Measurements from ENCODE around the gene LUM.
A peak's percentile ranks its signal among the peaks of the same experiment; 100 is the strongest.

Gene LUM

GRCh38 chr12:91106283-91106682, 5.0 kb downstream of the LUM start:
- Histone ChIP-seq H3F3A (ENCODE audit: insufficient read depth, low read length) (no peaks in the 10 kb centered on the region), H3K36me3 (replicated peaks; ENCODE audit: insufficient read depth, low read length) (no peaks in the 10 kb centered on the region), H3K9me2 (replicated peaks; ENCODE audit: insufficient read depth, low read length) (no peaks in the 10 kb centered on the region), H3K4me3 (ENCODE audit: low read length) (no peak overlapping the region), H3K4me2 (ENCODE audit: low read depth, low read length) (no peak overlapping the region), H3K4me1 (ENCODE audit: low read length) (peaks cover 17% of the 10 kb centered on the region), H3K9me3 (replicated peaks; ENCODE audit: insufficient read depth, low read length) (no peaks in the 10 kb centered on the region), H3K9ac (ENCODE audit: low read length) (no peak overlapping the region), H4K20me1 (ENCODE audit: insufficient read depth, low read length) (no peaks in the 10 kb centered on the region), H3K79me2 (ENCODE audit: low read length) (no peaks in the 10 kb centered on the region), H3K27me3 (replicated peaks; ENCODE audit: insufficient read depth, low read length) (no peaks in the 10 kb centered on the region), H2AFZ (ENCODE audit: low read length) (no peak overlapping the region), H3K27ac (ENCODE audit: low read length) (no peak overlapping the region)
- TF ChIP-seq EZH2 (optimal IDR thresholded peaks at IDR 0.05; ENCODE audit: low read depth, low read length) (no peak), EZH2phosphoT487 (IDR thresholded peaks at IDR 0.05; ENCODE audit: low read length) (no peak)
- TF ChIP-seq, protein P1, sequence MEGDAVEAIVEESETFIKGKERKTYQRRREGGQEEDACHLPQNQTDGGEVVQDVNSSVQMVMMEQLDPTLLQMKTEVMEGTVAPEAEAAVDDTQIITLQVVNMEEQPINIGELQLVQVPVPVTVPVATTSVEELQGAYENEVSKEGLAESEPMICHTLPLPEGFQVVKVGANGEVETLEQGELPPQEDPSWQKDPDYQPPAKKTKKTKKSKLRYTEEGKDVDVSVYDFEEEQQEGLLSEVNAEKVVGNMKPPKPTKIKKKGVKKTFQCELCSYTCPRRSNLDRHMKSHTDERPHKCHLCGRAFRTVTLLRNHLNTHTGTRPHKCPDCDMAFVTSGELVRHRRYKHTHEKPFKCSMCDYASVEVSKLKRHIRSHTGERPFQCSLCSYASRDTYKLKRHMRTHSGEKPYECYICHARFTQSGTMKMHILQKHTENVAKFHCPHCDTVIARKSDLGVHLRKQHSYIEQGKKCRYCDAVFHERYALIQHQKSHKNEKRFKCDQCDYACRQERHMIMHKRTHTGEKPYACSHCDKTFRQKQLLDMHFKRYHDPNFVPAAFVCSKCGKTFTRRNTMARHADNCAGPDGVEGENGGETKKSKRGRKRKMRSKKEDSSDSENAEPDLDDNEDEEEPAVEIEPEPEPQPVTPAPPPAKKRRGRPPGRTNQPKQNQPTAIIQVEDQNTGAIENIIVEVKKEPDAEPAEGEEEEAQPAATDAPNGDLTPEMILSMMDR (IDR thresholded peaks at IDR 0.05; ENCODE audit: low read length): no peak
- DNase-seq: no peak

GRCh38 chr12:91105807-91106206, 5.5 kb downstream of the LUM start:
- no peak overlapping the region for H3K4me3 ChIP-seq (ENCODE audit: low read length)
- H3K9ac ChIP-seq (ENCODE audit: low read length): no peak overlapping the region
- no peaks in the 10 kb centered on the region for H3K9me2 ChIP-seq (replicated peaks; ENCODE audit: insufficient read depth, low read length)
- no peaks in the 10 kb centered on the region for H4K20me1 ChIP-seq (ENCODE audit: insufficient read depth, low read length)
- peaks cover 17% of the 10 kb centered on the region for H3K4me1 ChIP-seq (ENCODE audit: low read length)
- no peak overlapping the region for H2AFZ ChIP-seq (ENCODE audit: low read length)
- H3K27me3 ChIP-seq (replicated peaks; ENCODE audit: insufficient read depth, low read length): no peaks in the 10 kb centered on the region
- TF ChIP-seq EZH2 (optimal IDR thresholded peaks at IDR 0.05; ENCODE audit: low read depth, low read length): no peak
- TF ChIP-seq, protein P1 (IDR thresholded peaks at IDR 0.05; ENCODE audit: low read length): no peak
- no peak for TF ChIP-seq EZH2phosphoT487 (IDR thresholded peaks at IDR 0.05; ENCODE audit: low read length)
- no peak overlapping the region for H3K27ac ChIP-seq (ENCODE audit: low read length)
- no peaks in the 10 kb centered on the region for H3F3A ChIP-seq (ENCODE audit: insufficient read depth, low read length)
- H3K79me2 ChIP-seq (ENCODE audit: low read length): no peaks in the 10 kb centered on the region
- DNase-seq: no peak
- H3K36me3 ChIP-seq (replicated peaks; ENCODE audit: insufficient read depth, low read length): no peaks in the 10 kb centered on the region
- H3K9me3 ChIP-seq (replicated peaks; ENCODE audit: insufficient read depth, low read length): no peaks in the 10 kb centered on the region
- H3K4me2 ChIP-seq (ENCODE audit: low read depth, low read length): no peak overlapping the region

GRCh38 chr12:91104812-91105466, 6.4 kb downstream of the LUM start:
- Histone ChIP-seq H3K27me3 (replicated peaks; ENCODE audit: insufficient read depth, low read length) (no peaks in the 10 kb centered on the region), H3K4me3 (ENCODE audit: low read length) (no peak overlapping the region), H3K9ac (ENCODE audit: low read length) (no peak overlapping the region), H3K79me2 (ENCODE audit: low read length) (no peaks in the 10 kb centered on the region), H2AFZ (ENCODE audit: low read length) (no peak overlapping the region), H3K27ac (ENCODE audit: low read length) (no peak overlapping the region), H3K9me3 (replicated peaks; ENCODE audit: insufficient read depth, low read length) (no peaks in the 10 kb centered on the region), H3K9me2 (replicated peaks; ENCODE audit: insufficient read depth, low read length) (no peaks in the 10 kb centered on the region), H3K4me2 (ENCODE audit: low read depth, low read length) (peak overlapping the region; percentile 20; the same call in 1 of the 2 replicates), H3K36me3 (replicated peaks; ENCODE audit: insufficient read depth, low read length) (no peaks in the 10 kb centered on the region), H3K4me1 (ENCODE audit: low read length) (peaks cover 17% of the 10 kb centered on the region), H4K20me1 (ENCODE audit: insufficient read depth, low read length) (no peaks in the 10 kb centered on the region), H3F3A (ENCODE audit: insufficient read depth, low read length) (no peaks in the 10 kb centered on the region)
- TF ChIP-seq, protein P1 (IDR thresholded peaks at IDR 0.05; ENCODE audit: low read length): no peak
- no peak for TF ChIP-seq EZH2 (optimal IDR thresholded peaks at IDR 0.05; ENCODE audit: low read depth, low read length)
- no peak for TF ChIP-seq EZH2phosphoT487 (IDR thresholded peaks at IDR 0.05; ENCODE audit: low read length)
- no peak for DNase-seq

All from MM.1S (cell line).